K562 (cell line): ENCODE data around the gene SLC25A4. TPM values are rescaled to one million over a fixed set of nuclear protein-coding genes. Genes with fewer than 3 reads are reported as not detected.

ENCODE experiments used
- C11orf30 ChIP-seq: fragments of 450-650 bp; IDR thresholded peaks from 2 replicates; pipeline ENCODE4 v1.6.1; 2016; ENCODE audit warnings: low read depth, mild to moderate bottlenecking
- CXXC5 ChIP-seq: fragments of 250-450 bp; sonication (Bioruptor Pico); IDR thresholded peaks from 2 replicates; pipeline ENCODE4 v1.8.0; 2022; ENCODE audit warnings: inconsistent platforms, mild to moderate bottlenecking, moderate library complexity
- ETS1 ChIP-seq: conservative IDR thresholded peaks from 2 replicates; pipeline ENCODE4 v1.6.1; 2011; ENCODE audit warnings: low read depth, mild to moderate bottlenecking, low read length; ENCODE audit not compliant: control insufficient read depth
- GATAD2A ChIP-seq: fragments of 450-650 bp; IDR thresholded peaks from 2 replicates; pipeline ENCODE4 v1.6.1; 2017
- HMGXB4 ChIP-seq: sonication (generic); formaldehyde crosslinking; IDR thresholded peaks from 2 replicates; pipeline ENCODE4 v1.8.1; 2023; ENCODE audit warnings: mild to moderate bottlenecking, missing genetic modification reagents
- JUNB ChIP-seq: fragments of 450-650 bp; formaldehyde crosslinking; conservative IDR thresholded peaks from 2 replicates; pipeline ENCODE4 v1.4.0; 2020; ENCODE audit warnings: mild to moderate bottlenecking
- MGA ChIP-seq: fragments of 450-650 bp; IDR thresholded peaks from 2 replicates; pipeline ENCODE4 v1.6.1; 2016; ENCODE audit warnings: mild to moderate bottlenecking, moderate library complexity
- RNF219 ChIP-seq: fragments of 250-450 bp; sonication (Bioruptor Pico); IDR thresholded peaks from 2 replicates; pipeline ENCODE4 v1.5.0; 2022; ENCODE audit warnings: mild to moderate bottlenecking
- SMARCA4 ChIP-seq: fragments of 450-650 bp; IDR thresholded peaks from 2 replicates; pipeline ENCODE4 v1.6.1; 2016
- SREBF2 ChIP-seq: sonication (generic); formaldehyde crosslinking; IDR thresholded peaks from 2 replicates; pipeline ENCODE4 v1.4.0; 2020; ENCODE audit warnings: mild to moderate bottlenecking, missing genetic modification reagents
- STAT5A ChIP-seq: IDR thresholded peaks from 2 replicates; pipeline ENCODE4 v1.6.1; 2012; ENCODE audit warnings: low read length, inconsistent platforms, borderline replicate concordance
- TGIF2 ChIP-seq: sonication (generic); formaldehyde crosslinking; IDR thresholded peaks from 2 replicates; pipeline ENCODE4 v1.8.1; 2022; ENCODE audit warnings: mild to moderate bottlenecking, missing genetic modification reagents, moderate library complexity
- ZNF79 ChIP-seq: fragments of 250-450 bp; sonication (Bioruptor Pico); IDR thresholded peaks from 2 replicates; pipeline ENCODE4 v1.4.0; 2020; ENCODE audit warnings: low read depth, mild to moderate bottlenecking, moderate library complexity
- polyA plus RNA-seq, 8 experiments: library from polyadenylated mRNA; depleted of rRNA in 4 of 8; stranded (reverse) in 5 of 8; unstranded in 3 of 8; fragments of >200 nt; fragmentation: Nextera tagmentation in 2 of 8; fragmentation: Illumina TruSeq in 1 of 8; extraction: Ambion mirVana in 2 of 8; extraction: Trizol in 1 of 8; gene quantifications; 2 replicates each; pipeline versions ENCODE4 v1.2.1 to v1.2.3, GENCODE V29; 2011 to 2014; ENCODE audit warnings: inconsistent platforms in 1 of 8, missing spikeins in 1 of 8
- total RNA-seq, 7 experiments: library from RNA; depleted of rRNA in 6 of 7; stranded (reverse); fragments of >200 nt in 6 of 7; fragmentation: Illumina TruSeq in 2 of 7; extraction: Trizol in 2 of 7; gene quantifications; 2 replicates each; pipeline versions ENCODE4 v1.2.1 to v1.2.3, GENCODE V29; 2011 to 2021; ENCODE audit warnings: low replicate concordance in 1 of 7

Gene SLC25A4
- total and polyA plus RNA-seq, 9 of the 15 experiments (the other 6 are each of a cell fraction or from before 2014, with no cell fraction given): 8.3 to 28.6 (median 19.5) TPM

GRCh38 chr4:185112104-185112503 is 31.0 kb upstream of the SLC25A4 start (continued):
- TF ChIP-seq MGA (no peak), ETS1 (no peak), ZNF79 (CRISPR knock-in tag) (no peak), HMGXB4 (no peak), CXXC5 (CRISPR knock-in tag) (no peak), TGIF2 (CRISPR knock-in tag) (no peak), STAT5A (no peak), SMARCA4 (peak; percentile 68), GATAD2A (no peak), SREBF2 (CRISPR knock-in tag) (no peak), JUNB (CRISPR knock-in tag) (no peak; the same call in 1 of the 2 replicates), C11orf30 (no peak), RNF219 (no peak)
